ENCODE results near the gene C9orf50. TPM values are rescaled to one million over a fixed set of nuclear protein-coding genes. Genes with fewer than 3 reads are reported as not detected.

The C9orf50 gene
- total RNA-seq, 2 experiments from 2014 or later, result not detected

GRCh38 chr9:129575818-129576217 lies 45.1 kb downstream of the C9orf50 start:
- Mint-ChIP-seq H3K9me3 (no peaks in the 10 kb centered on the region), H3K27me3 (peaks cover 3% of the 10 kb centered on the region), H3K27ac (no peak overlapping the region), H3K36me3 (ENCODE audit: low read depth) (no peaks in the 10 kb centered on the region), H3K4me1 (ENCODE audit: low read depth) (peaks cover 25% of the 10 kb centered on the region), H3K4me3 (no peak overlapping the region)
- intact Hi-C loops (cut with DNase I, micrococcal nuclease), result no loop called here
- Histone ChIP-seq H3K27ac (ENCODE audit: low read depth in 1 of 2, low read length in 2 of 2) (no peak overlapping the region), H3K4me3 (ENCODE audit: low read length) (no peak overlapping the region), H3K9me3 (ENCODE audit: control insufficient read depth in 1 of 2, insufficient read depth in 1 of 2, low read length in 2 of 2) (no peaks in the 10 kb centered on the region), H3K27me3 (ENCODE audit: control insufficient read depth in 1 of 2, insufficient read depth in 2 of 2, low read length in 2 of 2) (peaks cover 0 to 8% of the 10 kb centered on the region in 2 experiments), H3K4me1 (ENCODE audit: insufficient read depth, low read length) (peaks cover 24% of the 10 kb centered on the region), H3K36me3 (ENCODE audit: insufficient read depth, low read length) (no peaks in the 10 kb centered on the region)
- TF ChIP-seq, protein P1, sequence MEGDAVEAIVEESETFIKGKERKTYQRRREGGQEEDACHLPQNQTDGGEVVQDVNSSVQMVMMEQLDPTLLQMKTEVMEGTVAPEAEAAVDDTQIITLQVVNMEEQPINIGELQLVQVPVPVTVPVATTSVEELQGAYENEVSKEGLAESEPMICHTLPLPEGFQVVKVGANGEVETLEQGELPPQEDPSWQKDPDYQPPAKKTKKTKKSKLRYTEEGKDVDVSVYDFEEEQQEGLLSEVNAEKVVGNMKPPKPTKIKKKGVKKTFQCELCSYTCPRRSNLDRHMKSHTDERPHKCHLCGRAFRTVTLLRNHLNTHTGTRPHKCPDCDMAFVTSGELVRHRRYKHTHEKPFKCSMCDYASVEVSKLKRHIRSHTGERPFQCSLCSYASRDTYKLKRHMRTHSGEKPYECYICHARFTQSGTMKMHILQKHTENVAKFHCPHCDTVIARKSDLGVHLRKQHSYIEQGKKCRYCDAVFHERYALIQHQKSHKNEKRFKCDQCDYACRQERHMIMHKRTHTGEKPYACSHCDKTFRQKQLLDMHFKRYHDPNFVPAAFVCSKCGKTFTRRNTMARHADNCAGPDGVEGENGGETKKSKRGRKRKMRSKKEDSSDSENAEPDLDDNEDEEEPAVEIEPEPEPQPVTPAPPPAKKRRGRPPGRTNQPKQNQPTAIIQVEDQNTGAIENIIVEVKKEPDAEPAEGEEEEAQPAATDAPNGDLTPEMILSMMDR (IDR thresholded peaks at IDR 0.05), result no peak
- ChIA-PET CTCF (no interaction called here), POLR2A (no interaction called here)
- ATAC-seq (ENCODE audit: poor library complexity) (no peak), DNase-seq (no peak)

- no peak for DNase-seq
- H3K9me3 Mint-ChIP-seq, result no peaks in the 10 kb centered on the region
- ATAC-seq (ENCODE audit: poor library complexity), result no peak
- intact Hi-C loops (cut with DNase I, micrococcal nuclease), result no loop called here
- no peak overlapping the region for H3K4me3 Mint-ChIP-seq
- Histone ChIP-seq H3K9me3 (ENCODE audit: control insufficient read depth in 1 of 2, insufficient read depth in 1 of 2, low read length in 2 of 2) (no peaks in the 10 kb centered on the region), H3K27me3 (ENCODE audit: control insufficient read depth in 1 of 2, insufficient read depth in 2 of 2, low read length in 2 of 2) (peaks cover 4 to 10% of the 10 kb centered on the region in 2 experiments), H3K4me1 (ENCODE audit: insufficient read depth, low read length) (peaks cover 18% of the 10 kb centered on the region), H3K36me3 (ENCODE audit: insufficient read depth, low read length) (no peaks in the 10 kb centered on the region), H3K27ac (ENCODE audit: low read depth in 1 of 2, low read length in 2 of 2) (no peak overlapping the region), H3K4me3 (ENCODE audit: low read length) (no peak overlapping the region)
- TF ChIP-seq, protein P1 (IDR thresholded peaks at IDR 0.05), result no peak
- peaks cover 17% of the 10 kb centered on the region for H3K4me1 Mint-ChIP-seq (ENCODE audit: low read depth)
- ChIA-PET CTCF (no interaction called here), POLR2A (no interaction called here)
- H3K27ac Mint-ChIP-seq, result no peak overlapping the region
- H3K36me3 Mint-ChIP-seq (ENCODE audit: low read depth), result no peaks in the 10 kb centered on the region
- peaks cover 6% of the 10 kb centered on the region for H3K27me3 Mint-ChIP-seq
These were observed 45.9 kb downstream of the C9orf50 start for GRCh38 chr9:129574911-129575585.

- Mint-ChIP-seq H3K36me3 (ENCODE audit: low read depth) (no peaks in the 10 kb centered on the region), H3K4me1 (ENCODE audit: low read depth) (peaks cover 12% of the 10 kb centered on the region), H3K4me3 (no peak overlapping the region), H3K27ac (no peak overlapping the region), H3K9me3 (no peaks in the 10 kb centered on the region), H3K27me3 (peaks cover 15% of the 10 kb centered on the region)
- ChIA-PET CTCF (no interaction called here), POLR2A (no interaction called here)
- no peak for ATAC-seq (ENCODE audit: poor library complexity)
- H3K27ac ChIP-seq (ENCODE audit: low read depth in 1 of 2, low read length in 2 of 2), result no peak overlapping the region
- H3K27me3 ChIP-seq (ENCODE audit: control insufficient read depth in 1 of 2, insufficient read depth in 2 of 2, low read length in 2 of 2), result peaks cover 14 to 18% of the 10 kb centered on the region in 2 experiments
- H3K36me3 ChIP-seq (ENCODE audit: insufficient read depth, low read length), result no peaks in the 10 kb centered on the region
- H3K9me3 ChIP-seq (ENCODE audit: control insufficient read depth in 1 of 2, insufficient read depth in 1 of 2, low read length in 2 of 2), result no peaks in the 10 kb centered on the region
- intact Hi-C loops (cut with DNase I, micrococcal nuclease), result no loop called here
- TF ChIP-seq, protein P1 (IDR thresholded peaks at IDR 0.05), result no peak
- no peak for DNase-seq
- H3K4me3 ChIP-seq (ENCODE audit: low read length), result no peak overlapping the region
- peaks cover 18% of the 10 kb centered on the region for H3K4me1 ChIP-seq (ENCODE audit: insufficient read depth, low read length)
These were observed 46.9 kb downstream of the C9orf50 start for GRCh38 chr9:129573977-129574376.
